OCI-LY1 (cell line): ENCODE measurements around the gene SIM2.

Experiments
- EZH2 ChIP-seq: fragments of 200-600 bp; sonication (generic), shearing (Covaris generic); IDR thresholded peaks from 2 replicates; pipeline ENCODE4 v1.8.0; 2017; ENCODE audit warnings: borderline replicate concordance, mixed run types, mild to moderate bottlenecking, antibody characterized with exemption, low read length, moderate library complexity, mixed read lengths
- TF ChIP-seq, protein P1 (sequence below): fragments of 200-600 bp; sonication (generic), shearing (Covaris generic); IDR thresholded peaks from 2 replicates; pipeline ENCODE4 v1.5.1; 2017; ENCODE audit warnings: mild to moderate bottlenecking, antibody characterized with exemption, low read length, moderate library complexity, mixed read lengths

DNA sequence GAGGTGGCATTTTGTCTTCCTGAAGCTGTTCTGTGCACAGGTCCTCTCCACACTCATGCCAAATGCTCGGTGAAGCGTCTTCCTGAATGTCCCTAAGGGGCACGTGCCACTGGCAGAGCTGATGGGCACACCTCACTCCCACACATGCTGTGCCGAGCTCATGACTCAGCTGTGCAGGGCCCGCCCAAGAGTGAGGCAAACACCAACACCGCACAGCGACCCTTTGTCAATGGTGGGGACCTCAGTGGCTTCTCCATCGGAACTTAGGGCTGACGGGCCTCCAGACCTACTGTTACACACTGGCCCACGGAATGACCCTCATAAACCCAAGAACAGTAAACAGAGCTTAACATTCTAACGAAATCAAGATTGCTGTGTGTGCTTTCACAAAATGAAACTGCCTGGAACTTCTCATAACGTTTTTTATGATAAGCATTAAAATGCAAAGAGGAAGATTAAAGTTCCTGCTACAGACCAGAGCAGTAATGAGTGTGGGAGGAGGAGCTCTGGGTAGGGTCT lies 89.3 kb downstream of the SIM2 start:
- TF ChIP-seq, protein P1, sequence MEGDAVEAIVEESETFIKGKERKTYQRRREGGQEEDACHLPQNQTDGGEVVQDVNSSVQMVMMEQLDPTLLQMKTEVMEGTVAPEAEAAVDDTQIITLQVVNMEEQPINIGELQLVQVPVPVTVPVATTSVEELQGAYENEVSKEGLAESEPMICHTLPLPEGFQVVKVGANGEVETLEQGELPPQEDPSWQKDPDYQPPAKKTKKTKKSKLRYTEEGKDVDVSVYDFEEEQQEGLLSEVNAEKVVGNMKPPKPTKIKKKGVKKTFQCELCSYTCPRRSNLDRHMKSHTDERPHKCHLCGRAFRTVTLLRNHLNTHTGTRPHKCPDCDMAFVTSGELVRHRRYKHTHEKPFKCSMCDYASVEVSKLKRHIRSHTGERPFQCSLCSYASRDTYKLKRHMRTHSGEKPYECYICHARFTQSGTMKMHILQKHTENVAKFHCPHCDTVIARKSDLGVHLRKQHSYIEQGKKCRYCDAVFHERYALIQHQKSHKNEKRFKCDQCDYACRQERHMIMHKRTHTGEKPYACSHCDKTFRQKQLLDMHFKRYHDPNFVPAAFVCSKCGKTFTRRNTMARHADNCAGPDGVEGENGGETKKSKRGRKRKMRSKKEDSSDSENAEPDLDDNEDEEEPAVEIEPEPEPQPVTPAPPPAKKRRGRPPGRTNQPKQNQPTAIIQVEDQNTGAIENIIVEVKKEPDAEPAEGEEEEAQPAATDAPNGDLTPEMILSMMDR = no peak
- no peak for TF ChIP-seq EZH2
